Astrocyte (in vitro differentiated cells and primary cell): ENCODE data around the gene PTOV1. TPM values are rescaled to one million over a fixed set of nuclear protein-coding genes. Genes with fewer than 3 reads are reported as not detected.

Source experiments
- DNase-seq: peaks from one replicate; pipeline ENCODE4 v3.0.0-alpha.2; 2010; ENCODE audit warnings: low read depth
- FAIRE-seq: peaks from 2 replicates; lab custom pipeline; 2011; peaks lifted over from hg19 to GRCh38; lab: Jason Lieb, UNC
- H2AFZ ChIP-seq: 2 replicates; pipeline ENCODE4 v1.6.0; 2012; ENCODE audit warnings: low read depth, low read length, inconsistent platforms
- H3K27ac ChIP-seq: 2 replicates; pipeline ENCODE4 v1.5.1; 2011; ENCODE audit warnings: low read depth, low read length, inconsistent platforms
- H3K27me3 ChIP-seq: 2 replicates; pipeline ENCODE4 v1.6.0; 2011; ENCODE audit warnings: low read length, inconsistent platforms; ENCODE audit not compliant: insufficient read depth
- H3K36me3 ChIP-seq: 2 replicates; pipeline ENCODE4 v1.5.1; 2011; ENCODE audit warnings: low read length, inconsistent platforms; ENCODE audit not compliant: insufficient read depth
- H3K4me1 ChIP-seq: 2 replicates; pipeline ENCODE4 v1.5.1; 2011; ENCODE audit warnings: low read length, inconsistent platforms; ENCODE audit not compliant: insufficient read depth
- H3K4me2 ChIP-seq: 2 replicates; pipeline ENCODE4 v1.6.0; 2012; ENCODE audit warnings: low read length, inconsistent platforms
- H3K4me3 ChIP-seq: 2 replicates; pipeline ENCODE4 v1.5.1; 2011; ENCODE audit warnings: low read depth, mild to moderate bottlenecking, low read length, inconsistent platforms; ENCODE audit not compliant: insufficient read depth
- H3K79me2 ChIP-seq: 2 replicates; pipeline ENCODE4 v1.6.0; 2012; ENCODE audit warnings: mild to moderate bottlenecking, low read length, inconsistent platforms; ENCODE audit not compliant: insufficient read depth
- H3K9ac ChIP-seq: 2 replicates; pipeline ENCODE4 v1.6.0; 2012; ENCODE audit warnings: mild to moderate bottlenecking, low read length, inconsistent platforms
- H3K9me3 ChIP-seq: 2 replicates; pipeline ENCODE4 v1.5.1; 2012; ENCODE audit warnings: low read depth, mild to moderate bottlenecking, low read length, inconsistent platforms; ENCODE audit not compliant: insufficient read depth
- H4K20me1 ChIP-seq: 2 replicates; pipeline ENCODE4 v1.6.0; 2012; ENCODE audit warnings: low read length, inconsistent platforms; ENCODE audit not compliant: insufficient read depth
- H3K27ac Mint-ChIP-seq: one replicate; pipeline ENCODE4 v1.8.0; 2021; ENCODE audit warnings: mild to moderate bottlenecking, mixed read lengths; ENCODE audit not compliant: unreplicated experiment
- H3K27me3 Mint-ChIP-seq: one replicate; pipeline ENCODE4 v1.8.0; 2021; ENCODE audit warnings: low read depth, mixed read lengths; ENCODE audit not compliant: unreplicated experiment
- H3K36me3 Mint-ChIP-seq: one replicate; pipeline ENCODE4 v1.8.0; 2021; ENCODE audit warnings: low read depth, mixed read lengths; ENCODE audit not compliant: unreplicated experiment
- H3K4me1 Mint-ChIP-seq: one replicate; pipeline ENCODE4 v1.8.0; 2021; ENCODE audit warnings: low read depth, mixed read lengths; ENCODE audit not compliant: unreplicated experiment
- H3K4me3 Mint-ChIP-seq: one replicate; pipeline ENCODE4 v1.8.0; 2021; ENCODE audit warnings: mild to moderate bottlenecking, moderate library complexity, mixed read lengths; ENCODE audit not compliant: unreplicated experiment
- H3K9me3 Mint-ChIP-seq: one replicate; pipeline ENCODE4 v1.8.0; 2021; ENCODE audit warnings: mild to moderate bottlenecking, mixed read lengths; ENCODE audit not compliant: unreplicated experiment
- CTCF ChIP-seq: IDR thresholded peaks from 2 replicates; pipeline ENCODE4 v1.5.1; 2011; ENCODE audit warnings: low read depth, mild to moderate bottlenecking, inconsistent platforms, low read length, moderate library complexity; ENCODE audit not compliant: insufficient read depth
- EZH2 ChIP-seq: IDR thresholded peaks from 2 replicates; pipeline ENCODE4 v1.6.1; 2012; ENCODE audit warnings: mild to moderate bottlenecking, low read length, inconsistent platforms; ENCODE audit not compliant: insufficient read depth
- total RNA-seq: library from RNA; stranded (reverse); gene quantifications from 2 replicates; pipeline ENCODE4 v1.2.1, GENCODE V29; 2021

The PTOV1 gene
- total RNA-seq, 1 donor from 2014 or later = 162 TPM

- Histone ChIP-seq H2AFZ (no peak overlapping the region), H3K4me1 (peaks cover 3% of the 10 kb centered on the region), H3K27ac (no peak overlapping the region), H3K27me3 (no peaks in the 10 kb centered on the region), H3K4me2 (no peak overlapping the region), H3K9ac (no peak overlapping the region), H3K9me3 (peaks cover 7% of the 10 kb centered on the region), H4K20me1 (no peaks in the 10 kb centered on the region), H3K36me3 (no peaks in the 10 kb centered on the region), H3K4me3 (no peak overlapping the region), H3K79me2 (no peaks in the 10 kb centered on the region)
- peaks cover 26% of the 10 kb centered on the region for H3K27me3 Mint-ChIP-seq
- FAIRE-seq (no peak), DNase-seq (no peak)
- no peaks in the 10 kb centered on the region for H3K9me3 Mint-ChIP-seq
- H3K4me1 Mint-ChIP-seq = no peaks in the 10 kb centered on the region
- no peak overlapping the region for H3K4me3 Mint-ChIP-seq
- H3K27ac Mint-ChIP-seq = no peak overlapping the region
- peaks cover 6% of the 10 kb centered on the region for H3K36me3 Mint-ChIP-seq
- TF ChIP-seq EZH2 (no peak), CTCF (no peak)
Measured at GRCh38 chr19:49889038-49889686, 38.2 kb downstream of the PTOV1 start.

GRCh38 chr19:49889687-49890348 is 38.9 kb downstream of the PTOV1 start:
- Histone ChIP-seq H3K4me2 (peak overlapping the region; percentile 62), H4K20me1 (no peaks in the 10 kb centered on the region), H3K27me3 (no peaks in the 10 kb centered on the region), H3K9ac (no peak overlapping the region), H2AFZ (peak overlapping the region; percentile 66), H3K79me2 (no peaks in the 10 kb centered on the region), H3K4me3 (peak overlapping the region; percentile 19), H3K27ac (no peak overlapping the region), H3K36me3 (no peaks in the 10 kb centered on the region), H3K9me3 (peaks cover 7% of the 10 kb centered on the region), H3K4me1 (peaks cover 3% of the 10 kb centered on the region)
- Mint-ChIP-seq H3K4me3 (no peak overlapping the region), H3K36me3 (peaks cover 5% of the 10 kb centered on the region), H3K27ac (no peak overlapping the region), H3K4me1 (no peaks in the 10 kb centered on the region), H3K9me3 (no peaks in the 10 kb centered on the region), H3K27me3 (peaks cover 29% of the 10 kb centered on the region)
- TF ChIP-seq CTCF = peak; percentile 34
- TF ChIP-seq EZH2 = no peak
- DNase-seq (peak; percentile 44), FAIRE-seq (no peak)
